Measurements from ENCODE around the gene ACACB.

The ACACB gene

DNA sequence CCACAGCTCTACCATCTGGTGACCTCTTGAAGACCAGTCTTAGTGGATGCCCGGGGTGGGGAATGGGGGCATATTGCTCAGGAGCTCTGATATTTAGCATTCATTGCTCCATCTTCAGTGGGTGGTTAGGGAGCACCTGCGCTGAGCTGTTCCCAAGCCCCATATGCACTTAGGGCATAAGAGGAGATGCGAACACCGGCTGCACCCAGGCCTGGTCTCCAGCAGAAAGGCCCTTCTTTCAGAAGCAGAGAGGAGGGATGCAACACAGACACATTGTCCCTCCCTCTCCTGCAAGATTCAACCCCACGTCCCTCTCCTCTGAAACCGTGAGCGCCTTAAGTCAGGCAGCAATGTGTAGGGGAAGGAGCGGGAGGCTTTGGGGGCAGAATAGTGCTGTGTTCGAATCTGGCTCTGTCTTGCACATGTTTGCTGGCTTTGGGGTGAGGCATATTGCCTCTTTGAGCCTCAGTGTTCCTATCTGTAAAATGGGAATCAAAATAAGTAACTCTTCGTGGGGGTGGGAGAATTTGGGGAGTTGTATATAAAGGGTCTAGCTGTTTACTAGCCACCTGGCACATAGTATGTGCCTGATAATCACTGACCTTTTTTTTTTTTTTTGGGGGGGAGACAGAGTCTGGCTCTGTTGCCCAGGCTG lies 105.0 kb downstream of the ACACB start:
- DNase-seq, result no peak

DNA sequence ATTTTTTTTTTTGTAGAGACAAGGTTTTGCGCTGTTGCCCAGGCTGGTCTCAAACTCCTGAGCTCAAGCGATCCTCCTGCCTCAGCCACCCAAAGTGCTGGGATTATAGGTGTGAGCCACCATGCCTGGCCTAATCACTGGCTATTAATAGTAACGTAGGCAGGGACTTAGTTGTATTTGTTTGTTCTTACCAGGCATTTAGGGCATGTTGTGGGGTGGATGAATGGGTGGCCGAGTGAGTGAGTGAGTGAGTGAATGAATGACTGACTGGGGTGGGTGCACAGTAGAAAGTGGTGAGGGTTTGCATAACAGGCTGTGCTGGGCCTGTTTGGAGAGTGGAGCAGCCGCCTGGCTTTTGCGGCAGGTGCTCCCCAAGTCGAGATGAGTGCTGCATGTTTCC lies 105.7 kb downstream of the ACACB start:
- DNase-seq, result no peak

DNA sequence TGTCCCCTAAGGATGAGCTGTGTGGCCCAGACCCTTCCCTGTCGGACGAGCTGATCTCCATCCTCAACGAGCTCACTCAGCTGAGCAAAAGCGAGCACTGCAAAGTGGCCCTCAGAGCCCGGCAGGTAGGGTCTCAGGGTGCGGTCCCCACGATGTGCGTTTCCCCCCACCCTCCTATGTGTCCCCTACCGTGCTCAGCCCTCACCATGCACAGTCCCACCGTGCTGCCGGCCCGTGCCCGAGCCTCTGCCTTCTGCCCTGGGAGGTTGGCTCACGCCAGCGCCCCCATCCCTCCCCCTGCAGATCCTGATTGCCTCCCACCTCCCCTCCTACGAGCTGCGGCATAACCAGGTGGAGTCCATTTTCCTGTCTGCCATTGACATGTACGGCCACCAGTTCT lies 106.1 kb downstream of the ACACB start:
- no peak for DNase-seq

DNA sequence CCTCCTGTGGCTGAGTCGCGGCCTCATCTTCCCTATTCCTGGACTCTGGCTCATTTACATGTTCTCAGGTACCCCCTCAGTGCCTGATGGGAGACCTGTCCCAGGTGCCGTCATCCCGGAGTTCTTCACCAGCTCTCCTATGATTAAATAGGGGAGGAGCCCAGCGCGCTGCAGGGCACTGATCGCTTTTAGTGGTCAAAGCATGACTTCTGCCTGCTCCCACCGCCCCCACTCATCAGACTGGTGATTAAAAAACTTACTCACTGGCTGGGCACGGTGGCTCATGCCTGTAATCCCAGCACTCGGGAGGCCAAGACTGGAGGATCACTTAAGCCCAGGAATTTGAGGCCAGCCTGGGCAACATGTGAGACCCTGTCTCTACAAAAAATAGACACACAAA lies 106.8 kb downstream of the ACACB start:
- no peak for DNase-seq

GRCh38 chr12:109223868-109224267 lies 107.5 kb downstream of the ACACB start:
- DNase-seq, result no peak

DNA sequence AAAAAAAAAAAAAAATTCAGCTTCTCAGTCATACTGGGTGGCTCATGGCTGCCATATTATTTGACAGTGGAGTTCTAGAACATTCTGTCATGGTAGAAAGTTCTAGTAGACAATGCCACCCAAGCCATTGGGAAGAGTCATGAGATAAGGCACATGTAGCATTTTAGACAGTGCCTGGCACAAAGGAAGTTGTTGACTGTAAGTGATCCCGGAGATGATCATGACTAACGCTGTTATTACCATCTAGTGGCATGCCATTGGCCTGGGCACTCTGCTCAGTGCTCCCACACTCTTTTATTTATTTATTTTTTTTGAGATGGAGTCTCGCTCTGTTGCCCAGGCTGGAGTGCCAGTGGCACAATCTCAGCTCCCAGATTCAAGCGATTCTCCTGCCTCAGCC lies 112.3 kb downstream of the ACACB start:
- no peak for DNase-seq

DNA sequence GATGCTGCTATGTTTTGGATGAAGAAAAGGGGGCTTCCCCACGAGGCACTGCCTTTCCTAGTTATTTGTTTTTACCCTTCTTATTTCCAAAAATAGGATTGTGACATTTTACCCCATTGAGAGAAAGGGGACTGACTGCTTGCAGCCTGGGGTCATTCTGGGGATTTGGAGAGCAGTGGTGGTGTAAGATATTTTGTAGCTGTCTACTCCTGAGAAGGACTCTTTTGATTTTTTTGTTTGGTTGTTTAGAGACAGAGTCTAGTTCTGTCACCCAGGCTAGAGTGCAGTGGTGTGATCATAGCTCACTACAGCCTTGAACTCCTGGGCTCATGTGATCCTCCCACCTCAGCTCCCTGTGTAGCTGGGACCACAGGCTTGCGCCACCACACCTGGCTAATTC lies 113.8 kb downstream of the ACACB start:
- no peak for DNase-seq

GRCh38 chr12:109232731-109233130 lies 116.3 kb downstream of the ACACB start:
- DNase-seq, result no peak

DNA sequence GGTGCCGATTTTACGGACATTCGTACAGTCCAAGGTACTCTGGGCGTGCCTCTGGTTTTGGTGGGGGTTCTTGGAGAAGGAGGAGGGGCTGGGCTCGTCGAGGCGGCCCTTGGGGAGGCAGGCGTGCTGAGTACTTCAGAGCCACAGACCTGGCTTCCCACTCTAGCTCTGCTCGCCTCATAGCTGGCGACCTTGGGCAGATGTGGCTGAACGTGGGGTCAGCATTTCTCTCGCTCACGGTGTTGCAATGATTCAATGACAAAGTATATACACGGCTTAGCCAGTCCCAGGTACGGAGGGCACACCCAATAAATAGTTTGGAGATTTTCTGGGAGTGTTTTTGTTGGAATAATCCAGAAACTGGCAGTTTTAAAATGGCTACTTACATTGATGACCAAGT lies 117.6 kb downstream of the ACACB start:
- no peak for DNase-seq

DNA sequence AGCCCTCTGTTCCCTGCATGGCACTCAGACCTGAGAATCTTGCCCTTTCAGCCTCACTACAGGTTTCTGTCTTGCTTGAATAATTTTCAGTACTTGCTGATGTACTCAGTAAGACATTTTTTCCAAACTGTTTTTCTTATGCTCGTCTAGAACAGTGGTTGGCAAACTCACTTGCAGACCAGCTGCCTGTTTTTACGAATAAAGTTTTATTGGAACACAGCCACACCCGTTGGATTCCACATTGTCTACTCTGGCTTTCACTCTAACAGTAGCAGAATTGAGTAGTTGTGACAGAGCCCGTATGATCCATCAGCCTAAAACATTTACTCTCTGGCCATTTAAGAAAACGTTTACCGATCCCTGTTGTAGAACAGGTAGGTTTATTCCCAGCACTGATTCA lies 119.9 kb downstream of the ACACB start:
- DNase-seq, result no peak

GRCh38 chr12:109239179-109239578 lies 122.8 kb downstream of the ACACB start:
- DNase-seq, result no peak

DNA sequence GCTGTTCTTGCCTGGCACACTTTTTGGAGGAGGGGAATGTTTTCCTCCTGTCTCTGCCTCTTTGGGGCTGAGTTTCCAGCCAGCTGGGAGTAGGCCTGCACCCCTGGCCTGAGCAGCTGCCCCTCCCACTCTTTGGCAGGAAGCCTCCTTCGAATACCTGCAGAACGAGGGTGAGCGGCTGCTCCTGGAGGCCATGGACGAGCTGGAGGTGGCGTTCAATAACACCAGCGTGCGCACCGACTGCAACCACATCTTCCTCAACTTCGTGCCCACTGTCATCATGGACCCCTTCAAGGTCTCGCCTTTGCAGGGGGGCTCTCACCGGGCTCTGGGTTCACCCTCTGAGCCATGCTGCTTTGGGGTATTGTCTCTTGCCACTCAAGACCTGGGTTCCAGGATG lies 123.3 kb downstream of the ACACB start:
- no peak for DNase-seq

DNA sequence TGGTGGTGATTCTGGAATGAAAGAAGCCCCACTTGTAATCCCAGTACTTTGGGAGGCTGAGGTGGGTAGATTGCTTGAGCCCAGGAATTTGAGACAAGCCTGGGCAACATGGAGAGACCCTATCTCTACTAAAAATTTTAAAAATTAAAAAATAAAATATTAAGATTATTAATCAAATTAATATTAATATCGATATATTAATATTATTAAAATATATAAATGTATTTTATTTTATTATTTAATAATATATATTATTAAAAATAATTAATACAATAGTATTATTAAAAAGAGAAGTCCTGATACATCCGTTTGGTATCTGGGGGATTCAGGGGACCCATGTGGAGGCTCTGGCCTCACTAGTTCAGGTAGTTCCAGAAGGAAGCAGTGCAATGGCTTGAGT lies 124.0 kb downstream of the ACACB start:
- no peak for DNase-seq

DNA sequence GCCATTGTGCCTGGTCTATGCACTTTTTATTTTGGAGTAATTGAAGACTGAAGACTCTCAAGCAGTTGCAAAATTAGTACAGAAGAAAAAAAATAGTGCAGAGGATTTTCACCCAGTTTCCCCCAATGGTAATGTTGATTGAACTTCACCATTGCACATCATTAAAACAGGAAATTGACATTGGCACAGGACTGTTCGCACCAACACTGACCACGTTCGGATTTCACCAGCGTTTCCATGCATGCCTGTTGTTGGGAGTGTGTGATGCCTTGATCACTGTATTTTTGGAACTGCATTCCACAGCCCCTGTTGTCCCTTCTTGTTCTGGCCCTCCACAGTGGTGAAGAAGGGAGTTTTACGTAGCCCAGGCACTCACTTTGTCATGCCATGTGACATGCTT lies 125.5 kb downstream of the ACACB start:
- no peak for DNase-seq

- DNase-seq, result no peak
Observed at GRCh38 chr12:109244073-109244472, 127.7 kb downstream of the ACACB start.

- no peak for DNase-seq
Observed at GRCh38 chr12:109246221-109246620, 129.8 kb downstream of the ACACB start.

DNA sequence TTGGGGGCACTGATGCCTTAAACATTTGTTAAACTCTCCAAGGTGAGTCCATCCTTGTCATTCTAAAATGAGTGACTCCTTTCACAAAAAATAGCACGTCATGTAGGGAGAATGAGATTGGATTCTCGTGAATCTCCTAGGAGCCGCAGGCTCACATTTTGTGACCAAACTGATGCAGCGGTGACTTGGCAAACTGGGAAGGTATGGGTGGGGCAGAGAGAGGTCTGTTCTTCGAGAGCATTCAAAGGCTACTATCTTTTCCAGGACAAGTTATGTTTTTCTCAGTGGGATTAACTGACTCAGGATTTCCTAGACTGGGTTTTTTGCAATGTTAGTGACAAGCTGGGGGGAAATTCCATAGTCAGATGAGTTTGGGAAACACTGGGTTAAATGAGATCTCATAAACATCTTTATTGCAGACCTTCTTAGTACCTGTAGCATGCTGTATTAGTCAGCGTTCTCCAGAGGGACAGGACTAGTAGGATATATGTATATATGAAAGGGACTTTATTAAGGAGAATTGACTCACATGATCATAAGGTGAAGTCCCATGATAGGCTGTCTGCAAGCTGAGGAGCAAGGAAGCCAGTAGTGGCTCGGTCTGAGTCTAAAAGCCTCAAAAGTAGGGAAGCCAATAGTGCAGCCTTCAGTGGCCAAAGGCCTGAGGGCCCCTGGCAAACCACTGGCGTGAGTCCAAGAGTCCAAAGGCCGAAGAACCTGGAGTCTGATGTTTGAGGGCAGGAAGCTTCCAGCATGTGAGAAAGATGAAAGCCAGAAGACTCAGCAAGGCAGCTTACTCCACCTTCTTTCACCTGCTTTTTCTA lies 131.7 kb downstream of the ACACB start:
- DNase-seq, result no peak

DNA sequence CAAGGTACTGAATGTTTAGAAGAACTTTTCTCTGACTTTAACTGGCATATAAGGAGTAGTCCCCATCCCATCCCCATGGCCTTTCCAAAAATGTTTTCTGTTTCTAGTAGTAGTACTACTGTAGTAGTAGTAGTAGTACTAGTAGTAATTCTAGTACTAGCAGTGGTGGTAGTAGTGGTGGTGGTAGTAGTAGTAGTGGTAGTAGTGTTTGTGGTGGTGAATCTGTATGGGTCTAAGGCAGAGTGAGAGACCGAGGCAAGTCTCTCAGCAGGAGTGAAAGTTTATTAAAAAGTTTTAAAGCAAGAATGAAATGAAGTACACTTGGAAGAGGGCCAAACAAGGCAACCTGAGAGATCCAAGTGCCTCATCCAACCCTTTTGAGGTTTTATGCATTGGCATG lies 134.1 kb downstream of the ACACB start:
- DNase-seq, result no peak

GRCh38 chr12:109252799-109253198 lies 136.4 kb downstream of the ACACB start:
- DNase-seq, result no peak

DNA sequence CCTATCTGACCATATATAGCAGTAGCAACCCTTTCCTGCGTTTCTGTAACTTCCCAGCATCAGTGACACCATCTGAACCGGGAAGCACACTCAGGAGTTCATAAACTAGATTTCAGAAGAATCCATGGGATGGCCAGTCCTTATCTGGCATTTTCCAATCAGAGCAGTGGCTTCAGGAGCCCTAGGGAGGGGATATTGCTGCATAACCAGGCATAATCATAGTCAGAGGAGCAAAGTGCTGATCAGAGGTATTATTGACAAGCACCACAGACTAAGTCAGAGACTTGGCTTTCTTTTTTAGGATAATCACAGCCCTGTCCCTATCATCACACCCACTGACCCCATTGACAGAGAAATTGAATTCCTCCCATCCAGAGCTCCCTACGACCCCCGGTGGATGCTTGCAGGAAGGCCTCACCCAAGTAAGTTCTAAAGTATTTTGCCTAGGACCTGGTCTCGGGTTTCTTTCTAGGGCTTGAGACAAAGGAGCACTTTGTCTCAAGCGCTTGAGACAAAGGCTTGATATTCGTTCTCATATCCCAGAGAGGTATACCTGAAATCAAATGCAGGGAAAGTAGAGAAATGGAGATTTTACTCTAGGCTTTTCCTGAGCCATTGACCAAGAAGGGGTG lies 137.6 kb downstream of the ACACB start:
- DNase-seq, result no peak

- no peak for DNase-seq
Observed at GRCh38 chr12:109255377-109255776, 139.0 kb downstream of the ACACB start.

DNA sequence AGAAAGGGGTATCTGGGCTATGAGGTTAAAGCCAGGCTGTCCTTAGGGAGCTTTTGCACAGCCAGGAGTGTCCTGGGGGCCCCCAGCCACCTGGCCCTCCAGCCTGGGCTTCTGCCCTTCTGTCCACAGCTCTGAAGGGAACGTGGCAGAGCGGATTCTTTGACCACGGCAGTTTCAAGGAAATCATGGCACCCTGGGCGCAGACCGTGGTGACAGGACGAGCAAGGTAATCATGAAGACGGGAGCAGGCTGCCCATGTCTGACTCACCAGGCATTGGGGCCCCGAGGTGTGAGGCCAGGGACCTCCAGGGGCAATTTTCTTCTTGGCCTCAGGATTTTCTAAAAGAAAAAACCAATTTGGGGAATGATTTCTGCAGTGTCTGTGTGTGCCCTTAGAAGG lies 139.6 kb downstream of the ACACB start:
- DNase-seq, result no peak

DNA sequence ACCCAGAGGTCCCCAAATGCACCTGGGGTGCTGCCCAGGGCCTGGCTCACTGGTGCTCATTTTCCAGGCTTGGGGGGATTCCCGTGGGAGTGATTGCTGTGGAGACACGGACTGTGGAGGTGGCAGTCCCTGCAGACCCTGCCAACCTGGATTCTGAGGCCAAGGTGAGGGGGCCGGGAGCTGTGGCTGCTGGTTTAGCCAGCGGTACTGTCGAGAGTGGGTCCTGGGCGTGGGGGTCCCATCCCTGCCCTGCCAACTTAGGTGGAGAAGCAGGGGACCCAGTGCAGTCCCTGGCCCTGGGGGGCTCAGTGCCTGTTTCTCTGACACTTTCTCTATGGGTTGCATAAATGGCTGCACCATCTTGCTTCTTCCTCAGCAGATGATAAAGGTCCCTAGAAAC lies 141.8 kb downstream of the ACACB start:
- DNase-seq, result no peak
